AG08396 (cell line): ENCODE measurements around the gene CNPY3.

Source experiments
- DNase-seq: peaks from one replicate; pipeline ENCODE4 v3.0.0; 2012; ENCODE audit warnings: low spot score, mixed read lengths

The CNPY3 gene

GRCh38 chr6:42960243-42961019, 31.2 kb downstream of the CNPY3 start, which contains the start of gene GNMT:
TSS of gene GNMT (plus strand) at chr6:42960754. CDS start at chr6:42960768, 14 bp downstream.
- DNase-seq, result peak; percentile 60

- no peak for DNase-seq
These were observed 31.8 kb downstream of the CNPY3 start for GRCh38 chr6:42961020-42961470.

- DNase-seq, result no peak
These were observed 32.8 kb downstream of the CNPY3 start for GRCh38 chr6:42962096-42962495.

GRCh38 chr6:42962502-42963178, 33.4 kb downstream of the CNPY3 start:
- no peak for DNase-seq

- no peak for DNase-seq
These were observed 34.0 kb downstream of the CNPY3 start for GRCh38 chr6:42963179-42963854.

- DNase-seq, result peak; percentile 62
These were observed 34.8 kb downstream of the CNPY3 start for GRCh38 chr6:42963855-42964605.

GRCh38 chr6:42966571-42966970, 37.3 kb downstream of the CNPY3 start:
- no peak for DNase-seq

- DNase-seq, result no peak
These were observed 37.9 kb downstream of the CNPY3 start for GRCh38 chr6:42967228-42967627.

- DNase-seq, result no peak
These were observed 38.9 kb downstream of the CNPY3 start for GRCh38 chr6:42968126-42968701.

- DNase-seq, result no peak
These were observed 39.5 kb downstream of the CNPY3 start for GRCh38 chr6:42968783-42969182.

GRCh38 chr6:42969431-42969830, 40.2 kb downstream of the CNPY3 start:
- no peak for DNase-seq

GRCh38 chr6:42969934-42970333, 40.7 kb downstream of the CNPY3 start:
- DNase-seq, result no peak

- DNase-seq, result peak; percentile 37
These were observed 41.8 kb downstream of the CNPY3 start for GRCh38 chr6:42970871-42971612.

- no peak for DNase-seq
These were observed 42.6 kb downstream of the CNPY3 start for GRCh38 chr6:42971746-42972327.

- no peak for DNase-seq
These were observed 44.6 kb downstream of the CNPY3 start for GRCh38 chr6:42973926-42974325.

- no peak for DNase-seq
These were observed 45.7 kb downstream of the CNPY3 start for GRCh38 chr6:42974919-42975505.

GRCh38 chr6:42978487-42978838, 49.2 kb downstream of the CNPY3 start:
- DNase-seq, result peak; percentile 58

- peak; percentile 90 for DNase-seq
These were observed 49.7 kb downstream of the CNPY3 start, which contains the start of gene PEX6 for GRCh38 chr6:42978839-42979522. TSS of gene PEX6 (minus strand) at chr6:42979181. CDS start at chr6:42979150, 31 bp downstream.

GRCh38 chr6:42979523-42980177, 50.4 kb downstream of the CNPY3 start:
- DNase-seq, result peak; percentile 57
